EH (cell line): ENCODE data around the gene CATSPER4.
"Not testable (repeated sequence)": the region's sequence is repeated elsewhere in the genome, so short reads cannot be mapped to it uniquely, and the experiment has no call there.

ENCODE experiments used
- DNase-seq: peaks from one replicate; pipeline ENCODE4 v3.0.0-alpha.2; 2015; ENCODE audit warnings: low read depth

Gene CATSPER4

DNA sequence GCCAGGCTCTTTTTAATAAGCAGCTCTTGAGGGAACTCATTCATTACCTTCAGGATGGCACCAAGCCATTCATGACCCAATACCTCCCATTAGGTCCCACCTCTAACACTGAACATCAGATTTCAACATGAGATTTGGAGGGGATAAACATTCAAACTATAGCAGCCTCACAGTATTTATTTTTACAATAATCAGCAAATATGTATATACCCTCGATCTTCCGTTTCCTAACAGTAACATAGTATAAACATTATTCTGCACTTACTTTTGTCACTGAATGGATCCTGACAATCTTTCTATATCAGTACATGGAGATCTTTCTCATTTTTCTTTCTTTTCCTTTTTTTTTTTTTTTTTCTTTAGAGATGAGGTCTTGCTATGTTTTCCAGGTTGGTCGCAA lies 5.4 kb downstream of the CATSPER4 start:
- DNase-seq, result no peak

DNA sequence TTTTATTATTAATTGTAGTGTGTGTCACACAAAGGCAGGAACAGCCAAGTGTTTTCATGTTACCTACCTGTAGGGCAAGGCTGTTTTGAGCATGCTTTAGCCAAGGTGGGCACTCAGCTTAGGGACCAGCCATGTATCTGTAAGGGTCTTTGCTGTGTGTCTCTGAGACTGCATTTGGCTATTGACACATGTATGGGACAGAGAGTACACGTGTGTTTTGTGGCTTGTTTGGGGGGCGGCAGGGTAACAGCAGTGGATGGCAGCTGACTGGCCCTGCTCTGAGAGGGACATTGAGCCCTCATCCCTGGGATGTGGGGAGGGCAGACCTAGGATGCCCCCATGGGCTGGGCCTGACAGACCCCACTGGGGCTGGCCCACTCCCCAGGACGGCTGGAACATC lies 6.9 kb downstream of the CATSPER4 start:
- no peak for DNase-seq

DNA sequence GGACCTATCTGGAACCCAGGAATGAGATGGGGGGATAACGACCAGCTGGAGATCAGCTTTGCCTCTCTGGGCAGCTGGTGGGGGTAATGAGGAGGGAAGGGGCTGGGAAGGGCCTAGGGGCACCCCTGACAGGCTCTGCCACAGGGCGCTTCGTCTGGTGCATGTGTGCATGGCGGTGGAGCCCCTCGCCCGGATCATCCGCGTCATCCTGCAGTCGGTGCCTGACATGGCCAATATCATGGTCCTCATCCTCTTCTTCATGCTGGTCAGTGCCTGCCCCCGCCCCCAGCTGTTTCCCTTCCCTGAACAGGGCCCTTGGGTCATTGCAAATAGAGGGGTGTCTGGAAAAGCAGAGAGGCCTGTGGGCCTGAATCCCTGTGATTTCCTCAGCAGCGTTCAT lies 7.4 kb downstream of the CATSPER4 start:
- DNase-seq, result no peak

DNA sequence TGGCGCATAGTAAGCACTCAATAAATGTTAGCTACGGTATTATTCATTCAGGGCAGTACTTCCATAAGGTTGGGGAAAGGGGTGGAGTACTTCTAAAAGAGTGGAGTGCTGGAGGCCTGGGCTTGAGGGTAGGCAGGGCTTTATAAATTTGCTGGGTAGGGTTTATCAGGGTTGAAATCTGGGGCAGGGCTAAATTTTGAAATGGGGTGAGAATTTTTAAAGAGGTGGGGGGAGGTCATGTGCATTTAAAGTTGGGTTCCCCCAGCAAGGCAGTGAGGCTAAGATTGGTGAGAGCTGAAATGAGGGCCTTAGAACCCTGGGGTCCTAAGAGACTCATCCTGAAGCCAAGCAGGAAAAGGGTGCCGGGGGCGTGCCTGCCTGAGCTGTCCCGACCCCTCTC lies 10.0 kb downstream of the CATSPER4 start:
- no peak for DNase-seq

DNA sequence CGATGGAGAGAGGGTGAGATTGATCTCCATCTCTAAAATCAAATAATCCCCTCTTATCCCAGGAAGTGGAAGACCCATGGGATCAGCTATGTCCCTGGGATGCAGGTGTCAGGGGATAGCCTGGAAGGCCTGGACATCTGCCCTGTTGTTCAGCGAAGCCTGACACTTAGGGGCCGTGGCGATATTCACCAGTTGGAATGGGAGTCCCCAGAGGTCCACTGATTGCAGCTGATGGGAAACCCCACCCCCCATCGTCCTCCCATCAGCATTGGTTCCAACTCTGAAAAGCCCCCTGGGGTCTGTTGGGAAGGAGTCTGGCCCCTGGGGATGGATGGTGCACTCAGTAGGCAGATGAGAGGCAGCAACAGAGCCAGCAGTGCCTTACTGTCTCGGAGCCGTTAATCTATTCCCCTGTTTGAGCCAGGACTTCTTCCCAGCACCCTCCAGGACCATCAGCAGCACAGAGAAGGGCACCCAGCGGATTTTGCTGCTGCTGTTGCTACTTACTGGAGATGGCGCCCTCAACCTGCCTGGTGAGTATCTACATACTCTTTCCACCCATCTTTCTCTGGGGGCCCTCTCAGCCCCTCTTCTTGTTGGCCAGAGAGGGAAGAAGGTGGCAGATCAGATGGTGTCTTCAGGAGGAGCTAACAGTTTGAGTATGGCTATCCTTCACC lies 13.4 kb downstream of the CATSPER4 start:
- DNase-seq, result no peak

DNA sequence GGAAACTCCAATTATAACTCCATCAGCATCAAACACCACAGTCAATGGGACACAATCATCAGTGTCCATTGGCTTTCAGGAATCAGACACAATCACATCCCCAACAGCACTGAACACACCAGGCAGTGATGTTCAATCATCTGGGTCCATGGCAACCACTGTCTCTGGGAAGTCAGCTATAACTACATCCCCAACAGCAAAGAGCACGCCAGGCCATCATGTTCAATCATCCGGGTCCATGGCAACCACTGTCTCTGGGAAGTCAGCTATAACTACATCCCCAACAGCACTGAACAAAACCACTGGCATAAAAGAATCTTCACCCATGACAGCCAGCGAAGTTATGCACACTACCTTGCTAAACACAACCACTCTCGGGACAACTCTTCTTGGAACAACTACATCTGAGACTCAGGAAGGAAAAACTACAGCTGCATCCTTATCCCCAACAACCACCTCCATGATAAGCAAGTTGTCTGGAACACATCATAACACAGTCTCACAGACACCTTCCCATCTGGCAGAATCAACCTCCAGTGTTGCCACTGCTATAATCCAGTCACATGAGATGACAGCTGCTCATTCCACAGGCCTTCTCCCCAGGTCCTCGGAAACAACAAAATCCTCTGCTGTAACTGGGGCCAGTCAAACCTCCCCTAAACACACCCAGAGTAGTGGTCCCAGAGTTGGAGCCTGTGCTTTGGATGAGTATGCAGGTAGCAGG lies 19.9 kb downstream of the CATSPER4 start:
- DNase-seq, result no peak

DNA sequence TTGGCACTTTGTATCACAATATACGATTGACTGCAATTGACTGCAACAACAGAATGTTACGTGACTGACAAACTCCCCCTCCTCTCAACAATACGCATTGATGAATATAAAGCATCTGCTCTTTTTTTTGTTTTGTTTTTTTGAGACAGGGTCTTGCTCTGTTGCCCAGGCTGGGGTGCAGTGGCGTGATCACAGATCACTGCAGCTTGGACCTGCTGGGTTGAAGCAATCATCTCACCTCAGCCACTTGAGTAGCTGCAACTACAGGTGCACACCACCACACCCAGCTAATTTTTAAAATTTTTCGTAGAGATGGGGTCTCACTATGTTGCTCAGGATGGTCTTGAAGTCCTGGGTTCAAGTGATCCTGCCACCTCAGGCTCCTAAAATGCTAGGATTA lies 22.3 kb downstream of the CATSPER4 start:
- DNase-seq, result no peak

DNA sequence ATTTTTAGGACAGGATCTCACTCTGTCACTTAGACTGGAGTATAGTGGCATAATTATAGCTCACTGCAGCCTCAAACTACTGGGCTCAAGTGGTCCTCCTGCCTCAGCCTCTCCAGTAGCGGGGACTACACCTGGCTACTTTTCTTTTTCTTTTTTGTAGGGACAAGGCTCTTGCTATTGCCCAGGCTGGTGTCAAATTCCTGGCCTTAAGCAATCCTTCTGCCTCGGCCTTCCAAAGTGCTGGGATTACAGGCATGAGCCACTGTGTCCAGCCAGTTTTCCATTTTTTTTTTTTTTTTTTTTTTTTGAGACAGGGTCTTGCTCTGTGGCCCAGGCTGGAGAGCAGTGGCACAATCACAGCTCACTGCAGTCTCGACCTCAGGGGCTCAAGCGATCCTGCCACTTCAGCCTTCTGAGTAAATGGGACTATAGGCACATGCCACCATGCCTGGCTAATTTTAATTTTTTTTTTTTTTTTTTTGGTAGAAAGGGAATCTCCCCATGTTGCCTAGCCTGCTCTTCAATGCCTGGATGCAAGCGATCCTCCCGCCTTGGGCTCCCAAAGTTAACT lies 23.0 kb downstream of the CATSPER4 start:
- no peak for DNase-seq

DNA sequence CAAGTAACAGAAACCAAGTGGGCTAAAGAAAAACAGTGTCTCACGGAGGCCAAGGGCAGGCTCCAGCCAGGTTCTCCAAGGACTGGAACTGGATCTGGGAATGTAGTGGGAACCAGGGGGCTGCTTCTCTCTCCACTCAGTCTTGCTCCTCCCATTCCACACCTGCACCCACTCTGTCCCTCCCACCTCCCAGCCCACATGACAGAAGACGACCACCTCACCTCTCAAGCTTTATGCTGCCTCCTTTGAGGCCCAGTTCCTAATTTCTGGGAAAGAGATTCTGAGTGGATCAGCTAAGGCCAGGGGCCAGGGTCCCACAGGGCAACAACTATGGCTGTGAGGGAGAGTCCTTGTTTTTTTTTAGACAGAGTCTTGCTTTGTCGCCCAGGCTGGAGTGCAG lies 24.8 kb downstream of the CATSPER4 start:
- no peak for DNase-seq

DNA sequence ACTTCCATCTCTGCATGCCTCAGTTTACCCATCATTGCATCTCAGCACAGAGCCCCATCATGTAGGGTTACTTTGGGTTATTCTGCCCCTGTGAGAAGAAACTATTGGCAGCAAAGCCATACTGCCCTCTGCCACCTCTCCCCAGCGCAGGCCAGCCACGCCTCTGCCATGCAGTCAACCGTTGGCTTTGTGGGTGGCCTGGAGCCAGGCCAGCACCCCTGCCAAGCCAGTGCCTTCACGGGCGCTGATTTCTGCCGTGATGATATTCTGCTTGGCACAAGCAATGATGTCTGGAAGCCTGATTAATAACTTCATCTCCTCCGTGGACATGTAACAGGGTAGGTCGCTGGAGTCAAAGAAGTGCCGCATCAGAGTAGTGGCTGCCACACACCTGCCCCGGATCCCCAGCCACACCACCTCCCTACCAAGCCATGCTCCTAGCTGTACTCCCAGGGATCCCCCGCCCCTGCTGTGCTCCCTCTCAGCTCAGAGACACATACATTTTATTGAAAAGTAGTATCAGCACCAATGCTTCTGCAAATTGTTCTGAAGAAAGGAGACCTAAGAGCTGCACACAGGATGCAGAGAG lies 28.6 kb downstream of the CATSPER4 start:
- DNase-seq, result no peak

DNA sequence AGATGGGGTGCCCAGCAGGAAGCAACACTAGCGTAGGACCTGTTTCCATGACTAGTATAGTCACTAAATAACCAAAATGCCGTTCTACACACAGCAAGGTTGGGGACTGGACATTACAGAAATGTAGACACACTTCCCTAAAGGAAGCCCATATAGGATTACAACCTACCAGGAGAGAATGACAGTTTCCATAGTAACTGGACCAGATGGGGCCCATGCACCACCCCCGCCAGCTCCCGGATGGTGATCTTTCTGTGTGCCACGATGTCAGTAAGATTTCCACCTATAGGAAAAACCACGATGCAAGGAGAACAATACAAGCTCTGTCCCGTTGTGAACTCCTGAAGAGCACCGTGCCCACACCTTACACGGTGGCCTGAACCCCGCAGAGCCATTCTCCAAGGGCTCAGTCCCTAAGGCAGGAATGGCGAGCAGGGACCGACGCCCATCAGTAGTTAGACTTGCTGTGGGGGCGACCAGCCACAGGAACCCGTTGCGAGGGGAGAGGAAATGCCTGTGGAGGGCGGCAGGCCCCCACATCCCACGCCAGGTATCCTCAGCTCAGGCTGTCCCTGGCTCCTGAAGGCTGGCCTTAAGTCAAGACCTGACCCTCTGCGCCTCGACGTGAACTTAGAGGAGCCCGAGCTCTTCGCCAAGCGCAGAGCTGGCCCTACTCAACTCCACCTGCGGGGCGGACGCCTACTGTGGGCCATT lies 30.0 kb downstream of the CATSPER4 start:
- no peak for DNase-seq

DNA sequence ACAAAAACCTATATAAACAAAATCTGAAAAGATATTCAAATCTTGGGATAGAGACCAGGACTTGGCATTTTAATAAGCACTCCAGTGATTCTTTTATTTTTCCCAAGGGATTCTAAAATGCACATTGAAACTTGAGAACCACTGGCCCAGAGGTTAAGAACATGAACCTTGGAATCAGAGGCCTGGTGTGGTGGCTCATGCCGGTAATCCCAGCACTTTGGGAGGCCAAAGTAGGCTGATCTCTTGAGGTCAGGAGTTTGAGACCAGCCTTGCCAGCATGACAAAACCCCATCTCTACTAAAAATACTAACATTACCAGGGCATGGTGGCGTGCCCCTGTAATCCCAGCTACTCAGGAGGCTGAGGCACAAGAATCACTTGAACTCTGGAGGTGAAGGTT lies 30.7 kb downstream of the CATSPER4 start:
- DNase-seq, result no peak

DNA sequence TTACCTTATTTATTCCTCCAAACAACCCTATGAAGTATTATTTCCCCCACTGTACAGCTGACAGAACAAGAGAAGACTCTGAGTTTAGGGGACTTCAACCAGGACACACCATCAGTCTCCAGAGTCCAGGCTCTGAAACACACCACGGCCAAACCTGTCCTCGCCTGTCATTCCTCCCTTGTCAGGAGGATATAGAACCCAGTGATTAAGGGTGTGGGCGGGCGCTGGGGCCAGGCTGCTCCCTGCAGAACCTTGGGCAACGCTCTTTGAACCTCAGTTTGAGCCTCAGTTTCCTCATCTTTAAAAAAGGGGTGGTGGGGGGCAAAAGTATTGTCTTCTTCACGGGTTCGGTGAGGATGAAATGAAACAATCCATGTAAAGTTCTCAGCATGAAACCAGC lies 34.2 kb downstream of the CATSPER4 start:
- no peak for DNase-seq

DNA sequence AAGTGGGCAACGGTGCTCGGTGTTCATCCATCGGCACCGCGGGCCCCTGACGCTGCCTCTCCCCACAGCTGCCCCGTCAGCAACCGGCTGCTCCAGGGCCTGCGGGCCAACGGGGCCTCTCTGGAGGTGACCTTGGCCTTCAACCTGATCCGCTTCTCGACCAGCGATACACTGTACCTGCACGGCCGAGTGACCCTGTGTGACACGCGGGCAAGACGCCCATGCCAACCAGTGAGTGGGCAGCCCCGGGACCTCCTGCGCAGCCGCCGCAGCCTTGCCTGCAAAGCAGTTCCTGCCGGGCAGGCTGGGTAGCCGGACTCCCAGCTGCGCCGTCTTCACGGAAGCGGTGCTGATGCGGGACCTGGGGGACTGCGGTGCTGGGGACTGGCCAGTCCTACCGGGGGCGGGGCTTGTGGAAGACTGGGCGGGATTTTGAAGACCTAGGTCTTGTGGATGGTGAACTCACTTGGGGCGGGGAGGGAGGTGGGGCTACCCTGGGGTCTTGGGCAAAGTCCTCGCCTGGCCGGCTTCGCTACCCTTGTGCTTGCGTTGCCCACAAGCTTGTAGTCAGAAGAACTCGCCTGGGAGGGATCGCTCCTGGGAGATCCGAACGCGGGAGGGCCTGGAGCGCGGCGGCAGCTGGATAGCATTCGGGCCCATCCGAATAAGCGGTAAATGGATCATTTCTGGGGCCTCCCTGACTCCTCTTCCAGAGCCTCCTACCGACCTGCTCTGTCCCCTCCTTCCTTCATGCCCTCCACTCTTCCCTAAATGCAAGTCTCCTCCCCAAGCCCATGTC lies 34.8 kb downstream of the CATSPER4 start:
- peak; percentile 35 for DNase-seq

DNA sequence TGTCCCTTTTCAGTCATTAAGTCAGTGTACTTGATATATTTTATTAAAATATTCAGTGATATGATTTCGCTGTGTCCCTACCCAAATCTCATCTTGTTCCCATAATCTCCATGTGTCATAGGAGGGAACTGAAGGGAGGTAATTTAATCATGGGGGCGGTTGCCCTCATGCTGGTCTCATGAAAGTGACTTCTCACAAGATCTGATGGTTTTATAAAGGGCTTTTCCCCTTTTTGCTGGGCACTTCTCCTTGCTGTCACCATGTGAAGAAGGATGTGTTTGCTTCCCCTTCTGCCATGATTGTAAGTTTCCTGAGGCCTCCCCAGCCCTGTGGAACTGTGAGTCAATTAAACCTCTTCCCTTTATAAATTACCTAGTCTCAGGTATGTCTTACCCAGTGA lies 40.3 kb downstream of the CATSPER4 start:
- not testable (repeated sequence) for DNase-seq

DNA sequence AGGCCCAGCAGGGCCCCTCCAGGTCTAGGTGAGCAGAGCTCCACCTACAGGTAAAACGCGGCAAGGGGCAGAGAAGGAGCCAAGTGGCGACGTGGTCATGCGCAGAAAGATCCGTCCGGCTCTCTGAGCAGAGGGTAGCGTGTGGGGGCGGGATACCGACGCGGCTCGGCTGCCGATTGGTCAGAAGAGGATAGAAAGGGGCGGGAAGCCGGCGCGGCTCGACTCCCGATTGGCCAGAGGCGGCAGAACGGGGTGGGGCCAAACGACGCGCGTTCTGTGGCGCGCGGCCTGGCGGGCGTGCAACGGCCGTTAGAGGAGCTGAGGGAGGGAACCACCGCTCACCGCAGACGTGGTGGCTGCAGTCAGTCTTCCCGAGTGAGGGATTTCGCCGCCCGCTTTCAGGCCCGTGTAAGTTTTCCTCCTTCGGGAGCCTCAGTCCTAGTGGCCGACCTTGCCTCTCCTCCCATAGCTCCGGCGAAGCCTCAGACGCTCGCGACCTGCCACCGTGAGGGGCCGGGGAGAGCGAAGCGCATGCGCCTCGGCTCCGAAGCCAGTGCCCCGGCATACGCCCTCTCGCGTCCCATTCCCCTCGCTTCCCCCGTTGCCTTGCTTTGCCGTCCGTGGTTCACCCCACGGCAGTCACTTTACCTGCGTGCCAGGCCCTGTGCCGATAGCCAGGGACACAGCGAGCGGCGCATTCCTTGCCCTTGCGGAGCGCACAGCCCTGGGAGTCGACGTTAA lies 43.7 kb downstream of the CATSPER4 start, which contains the start of gene CEP85:
TSS of gene CEP85 (plus strand) at position 298 of the 741 bp plus-strand sequence. CDS start 5,584 bp downstream, outside the sequence.
- DNase-seq, result peak; percentile 96

DNA sequence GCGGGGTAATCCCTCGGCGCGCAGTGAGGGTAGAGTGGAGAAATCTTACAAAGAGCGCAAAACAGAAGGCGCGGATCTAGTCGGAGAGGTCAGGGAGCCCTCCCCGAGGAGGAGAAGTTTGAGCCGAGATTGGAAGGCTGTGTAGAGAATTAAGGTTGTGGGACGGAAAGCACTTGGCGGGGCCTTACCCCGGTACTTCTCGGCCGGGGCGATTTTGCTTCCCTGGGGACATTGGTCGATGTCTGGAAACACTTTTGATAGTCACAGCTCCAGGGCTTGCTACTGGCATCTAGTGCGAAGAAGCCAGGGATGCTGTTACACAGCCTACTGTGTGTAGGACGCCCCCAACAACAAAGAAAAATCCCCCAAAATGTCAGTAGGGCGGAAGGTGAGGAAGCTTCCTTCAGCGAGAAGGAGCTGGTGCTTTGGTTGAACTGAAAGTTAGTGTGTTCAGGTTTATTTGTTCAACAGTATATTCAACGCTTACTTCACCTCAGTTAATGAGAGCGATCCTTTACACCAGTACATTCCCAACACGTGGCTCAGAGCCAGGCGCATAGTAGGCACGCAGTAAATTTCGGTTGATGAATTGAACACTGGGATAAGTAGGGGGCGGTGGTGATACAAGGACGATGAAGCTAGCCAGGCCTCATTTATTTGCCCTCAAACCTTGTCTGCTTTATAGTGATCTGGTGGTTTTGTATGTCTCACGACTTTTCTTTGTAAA lies 44.4 kb downstream of the CATSPER4 start:
- peak; percentile 37 for DNase-seq

DNA sequence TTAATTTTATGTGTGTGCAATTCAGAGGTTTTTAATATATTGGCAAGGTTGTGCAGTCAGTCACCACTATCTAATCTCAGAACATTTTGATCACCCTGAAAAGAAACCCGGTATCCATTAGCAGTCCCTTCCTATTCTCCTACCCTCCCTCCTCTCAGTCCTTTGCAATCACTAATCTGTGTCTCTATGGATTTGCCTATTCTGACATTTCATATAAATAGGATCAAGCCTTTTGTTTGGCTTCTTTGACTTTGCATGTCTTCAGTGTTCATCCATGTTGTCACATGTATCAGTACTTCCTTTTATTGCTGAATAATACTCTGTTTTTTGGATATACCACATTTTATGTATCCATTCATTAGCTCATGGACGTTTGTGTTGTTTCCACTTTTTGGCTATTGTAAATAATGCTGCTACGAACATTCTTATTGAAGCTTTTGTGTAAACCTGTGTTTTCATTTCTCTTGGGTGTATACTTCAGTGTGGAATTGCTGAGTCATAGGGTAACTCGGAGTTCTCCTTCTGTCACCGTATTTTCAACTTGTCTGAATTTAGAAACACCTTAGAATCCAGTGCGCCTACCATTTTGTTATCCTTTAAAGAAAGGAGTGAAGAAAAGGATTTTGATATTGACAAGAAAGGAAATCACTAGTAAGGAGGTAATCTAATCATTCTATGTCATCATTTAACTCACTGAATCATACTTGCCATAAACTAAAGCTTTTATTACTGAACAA lies 47.0 kb downstream of the CATSPER4 start:
- DNase-seq, result peak; percentile 15

DNA sequence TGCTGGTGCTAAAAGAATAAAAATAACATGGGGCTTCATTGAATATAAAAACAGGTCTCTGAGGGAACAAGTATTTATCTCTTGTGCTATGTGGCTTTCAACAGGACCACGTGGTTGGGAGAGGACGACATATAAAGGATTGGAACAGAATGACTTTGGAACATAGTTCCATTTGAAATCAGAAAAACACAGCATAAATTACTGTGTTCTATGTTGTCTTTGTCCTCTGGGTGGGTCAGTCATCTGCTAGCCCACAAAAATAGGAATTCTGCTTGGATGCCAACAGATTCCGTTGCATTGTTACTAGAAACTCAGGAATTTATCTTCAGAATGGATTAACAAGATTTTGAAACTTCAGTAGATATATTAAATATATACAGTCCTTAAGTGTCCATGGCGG lies 49.5 kb downstream of the CATSPER4 start:
- DNase-seq, result peak; percentile 61
